Calu3 (cell line): ENCODE measurements around the gene NFKBIB. TPM values are rescaled to one million over a fixed set of nuclear protein-coding genes. Genes with fewer than 3 reads are reported as not detected.
A peak's percentile ranks its signal among the peaks of the same experiment; 100 is the strongest.

Source experiments
- Bru-seq: library from RNA; stranded (reverse); fragments of 400-500 nt; gene quantifications from one replicate; lab custom pipeline; 2021; lab: Mats Ljungman, UMichigan
- BruChase-seq, 2 experiments: library from RNA; stranded (reverse); fragments of 400-500 nt; gene quantifications; one replicate each; lab custom pipeline; 2021; lab: Mats Ljungman, UMichigan
- BruUV-seq: library from RNA; stranded (reverse); fragments of 400-500 nt; replicated peaks from 2 replicates; lab custom pipeline; 2021; lab: Mats Ljungman, UMichigan
- CTCF ChIA-PET: fragments of 300-600 bp; sonication (Branson Sonifier 250); formaldehyde crosslinking; loops from one replicate; lab custom pipeline; 2022; ENCODE audit warnings: antibody characterized with exemption; lab: Charles Lee
- DNase-seq: peaks from one replicate; pipeline ENCODE4 v3.0.0; 2022
- H3K27ac Mint-ChIP-seq: one replicate; pipeline ENCODE4 v1.8.0; 2022; ENCODE audit warnings: mixed read lengths; ENCODE audit not compliant: unreplicated experiment
- H3K27me3 Mint-ChIP-seq: one replicate; pipeline ENCODE4 v1.8.0; 2022; ENCODE audit warnings: mixed read lengths; ENCODE audit not compliant: unreplicated experiment
- H3K36me3 Mint-ChIP-seq: one replicate; pipeline ENCODE4 v1.8.0; 2022; ENCODE audit warnings: mild to moderate bottlenecking, moderate library complexity, mixed read lengths; ENCODE audit not compliant: insufficient read depth, unreplicated experiment
- H3K4me1 Mint-ChIP-seq: one replicate; pipeline ENCODE4 v1.8.0; 2022; ENCODE audit warnings: mild to moderate bottlenecking, low read depth, mixed read lengths; ENCODE audit not compliant: unreplicated experiment
- H3K4me3 Mint-ChIP-seq: one replicate; pipeline ENCODE4 v1.8.0; 2022; ENCODE audit warnings: mild to moderate bottlenecking, low read depth, moderate library complexity, mixed read lengths; ENCODE audit not compliant: unreplicated experiment
- H3K9me3 Mint-ChIP-seq: one replicate; pipeline ENCODE4 v1.8.0; 2022; ENCODE audit warnings: low read depth, mixed read lengths; ENCODE audit not compliant: unreplicated experiment
- intact Hi-C: fragments of 100-400 bp; cut with micrococcal nuclease; formaldehyde crosslinking; loops from one replicate; pipeline ENCODE4 v1.10.0; 2022; ENCODE audit not compliant: unreplicated experiment
- long read RNA-seq: library from polyadenylated mRNA; stranded (forward); transcript quantifications from one replicate; pipeline ENCODE4 v2.0.0, GENCODE V29; 2022
- total RNA-seq: library from RNA; stranded (reverse); gene quantifications from 2 replicates; pipeline ENCODE4 v1.2.3, GENCODE V29; 2022
- TF ChIP-seq, protein P1 (sequence below): fragments of 200-600 bp; IDR thresholded peaks from one replicate; pipeline ENCODE4 v1.8.0; 2022; ENCODE audit warnings: antibody characterized with exemption; ENCODE audit not compliant: unreplicated experiment

NFKBIB gene, protein sequence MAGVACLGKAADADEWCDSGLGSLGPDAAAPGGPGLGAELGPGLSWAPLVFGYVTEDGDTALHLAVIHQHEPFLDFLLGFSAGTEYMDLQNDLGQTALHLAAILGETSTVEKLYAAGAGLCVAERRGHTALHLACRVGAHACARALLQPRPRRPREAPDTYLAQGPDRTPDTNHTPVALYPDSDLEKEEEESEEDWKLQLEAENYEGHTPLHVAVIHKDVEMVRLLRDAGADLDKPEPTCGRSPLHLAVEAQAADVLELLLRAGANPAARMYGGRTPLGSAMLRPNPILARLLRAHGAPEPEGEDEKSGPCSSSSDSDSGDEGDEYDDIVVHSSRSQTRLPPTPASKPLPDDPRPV
- total RNA-seq (54.4 and 62.6 TPM in 2 replicates), Bru-seq, nascent RNA (percentile 77 among the genes with signal in this experiment), BruChase-seq, experiment 1, labeled RNA remaining after a 6-hour chase (percentile 84 among the genes with signal in this experiment), BruChase-seq, experiment 2, labeled RNA remaining after a 2-hour chase (percentile 81 among the genes with signal in this experiment)
- long read RNA-seq, transcript NFKBIB-201 (6 exons, 1,159 nt): major isoform, 20 of 96 reads
- long read RNA-seq, transcript NFKBIB-204 (5 exons, 1,929 nt): minor isoform, 8 of 96 reads
- long read RNA-seq, partial matches to known transcripts: 14 of 96 reads
- long read RNA-seq, other reads (novel, unspliced or antisense): 54 of 96 reads

- BruUV-seq: no TSS peak
- Mint-ChIP-seq H3K4me1 (peaks cover 27% of the 10 kb centered on the region), H3K9me3 (peaks cover 3% of the 10 kb centered on the region), H3K27ac (peak within 1 kb of the TSS; percentile 91), H3K27me3 (no peaks in the 10 kb centered on the region), H3K36me3 (peaks cover 47% of the 10 kb centered on the region), H3K4me3 (peak within 1 kb of the TSS; percentile 83)
- CTCF ChIA-PET: interaction anchor here (0.5 to 1.9 kb wide), 13 partner anchors 9 to 1137 kb away, joined by 3 to 17 read pairs (median 4); partner anchors contain the start of genes ACTN4, FAM98C, LGALS4 and MRPS12
- TF ChIP-seq, protein P1, sequence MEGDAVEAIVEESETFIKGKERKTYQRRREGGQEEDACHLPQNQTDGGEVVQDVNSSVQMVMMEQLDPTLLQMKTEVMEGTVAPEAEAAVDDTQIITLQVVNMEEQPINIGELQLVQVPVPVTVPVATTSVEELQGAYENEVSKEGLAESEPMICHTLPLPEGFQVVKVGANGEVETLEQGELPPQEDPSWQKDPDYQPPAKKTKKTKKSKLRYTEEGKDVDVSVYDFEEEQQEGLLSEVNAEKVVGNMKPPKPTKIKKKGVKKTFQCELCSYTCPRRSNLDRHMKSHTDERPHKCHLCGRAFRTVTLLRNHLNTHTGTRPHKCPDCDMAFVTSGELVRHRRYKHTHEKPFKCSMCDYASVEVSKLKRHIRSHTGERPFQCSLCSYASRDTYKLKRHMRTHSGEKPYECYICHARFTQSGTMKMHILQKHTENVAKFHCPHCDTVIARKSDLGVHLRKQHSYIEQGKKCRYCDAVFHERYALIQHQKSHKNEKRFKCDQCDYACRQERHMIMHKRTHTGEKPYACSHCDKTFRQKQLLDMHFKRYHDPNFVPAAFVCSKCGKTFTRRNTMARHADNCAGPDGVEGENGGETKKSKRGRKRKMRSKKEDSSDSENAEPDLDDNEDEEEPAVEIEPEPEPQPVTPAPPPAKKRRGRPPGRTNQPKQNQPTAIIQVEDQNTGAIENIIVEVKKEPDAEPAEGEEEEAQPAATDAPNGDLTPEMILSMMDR: no peak
- DNase-seq: peak; percentile 99
- intact Hi-C loops: no loop called here
These were observed at the start of gene NFKBIB, which contains the start of gene SIRT2 for GRCh38 chr19:38899447-38900201. Gene NFKBIB (plus strand): TSS chr19:38899969. CDS start chr19:38900033, 64 bp downstream. Gene SIRT2 (minus strand): TSS chr19:38899618. CDS start chr19:38899521, 97 bp downstream.

- Mint-ChIP-seq H3K9me3 (no peaks in the 10 kb centered on the region), H3K27ac (peak overlapping the region; percentile 98), H3K36me3 (peaks cover 78% of the 10 kb centered on the region), H3K4me3 (peak overlapping the region; percentile 82), H3K4me1 (peaks cover 36% of the 10 kb centered on the region), H3K27me3 (peaks cover 14% of the 10 kb centered on the region)
- TF ChIP-seq, protein P1: no peak
- peak; percentile 99 for DNase-seq
- BruUV-seq: TSS peak; percentile 88
- intact Hi-C loops: loop anchor here (1.0 to 5.0 kb wide), 2 partner anchors 37 to 80 kb away; partner anchors contain the start of genes MRPS12 and SARS2
- CTCF ChIA-PET: interaction anchor here (0.7 to 3.3 kb wide), 2 partner anchors 12 to 340 kb away, joined by 3 to 19 read pairs; no protein-coding TSS in a partner anchor
These were observed 49.3 kb upstream of the NFKBIB start for GRCh38 chr19:38850436-38850975.

- CTCF ChIA-PET: interaction anchor here (0.7 to 3.3 kb wide), 4 partner anchors 12 to 457 kb away, joined by 3 to 19 read pairs (median 4); no protein-coding TSS in a partner anchor
- Mint-ChIP-seq H3K36me3 (peaks cover 72% of the 10 kb centered on the region), H3K9me3 (no peaks in the 10 kb centered on the region), H3K4me1 (peaks cover 36% of the 10 kb centered on the region), H3K4me3 (peak overlapping the region; percentile 82), H3K27ac (peak overlapping the region; percentile 98), H3K27me3 (peaks cover 14% of the 10 kb centered on the region)
- intact Hi-C loops: loop anchor here (1.0 to 5.0 kb wide), 2 partner anchors 36 to 79 kb away; partner anchors contain the start of genes MRPS12 and SARS2
- BruUV-seq: TSS peak; percentile 11
- no peak for DNase-seq
- TF ChIP-seq, protein P1: no peak
These were observed 48.7 kb upstream of the NFKBIB start for GRCh38 chr19:38850976-38851621.
